Vagina (tissue), 2 donors: Measurements from ENCODE around the gene VPS72.

Experiments
- POLR2AphosphoS5 ChIP-seq, 2 donors: sonication (generic); formaldehyde crosslinking; IDR thresholded peaks; one replicate each; pipeline ENCODE4 v1.9.0; 2017; ENCODE audit warnings: antibody characterized with exemption in 2 of 2, mild to moderate bottlenecking in 2 of 2, low read depth in 1 of 2; ENCODE audit not compliant: insufficient read depth in 1 of 2
- TF ChIP-seq, protein P1 (sequence below), 3 experiments: fragments of 450-650 bp in 2 of 3; fragments of 200-600 bp in 1 of 3; sonication (generic) in 1 of 3; IDR thresholded peaks; one replicate each; pipeline ENCODE4 v1.5.1; 2017 to 2019; ENCODE audit warnings: antibody characterized with exemption in 3 of 3, mild to moderate bottlenecking in 2 of 3, moderate library complexity in 2 of 3

- TF ChIP-seq, protein P1, sequence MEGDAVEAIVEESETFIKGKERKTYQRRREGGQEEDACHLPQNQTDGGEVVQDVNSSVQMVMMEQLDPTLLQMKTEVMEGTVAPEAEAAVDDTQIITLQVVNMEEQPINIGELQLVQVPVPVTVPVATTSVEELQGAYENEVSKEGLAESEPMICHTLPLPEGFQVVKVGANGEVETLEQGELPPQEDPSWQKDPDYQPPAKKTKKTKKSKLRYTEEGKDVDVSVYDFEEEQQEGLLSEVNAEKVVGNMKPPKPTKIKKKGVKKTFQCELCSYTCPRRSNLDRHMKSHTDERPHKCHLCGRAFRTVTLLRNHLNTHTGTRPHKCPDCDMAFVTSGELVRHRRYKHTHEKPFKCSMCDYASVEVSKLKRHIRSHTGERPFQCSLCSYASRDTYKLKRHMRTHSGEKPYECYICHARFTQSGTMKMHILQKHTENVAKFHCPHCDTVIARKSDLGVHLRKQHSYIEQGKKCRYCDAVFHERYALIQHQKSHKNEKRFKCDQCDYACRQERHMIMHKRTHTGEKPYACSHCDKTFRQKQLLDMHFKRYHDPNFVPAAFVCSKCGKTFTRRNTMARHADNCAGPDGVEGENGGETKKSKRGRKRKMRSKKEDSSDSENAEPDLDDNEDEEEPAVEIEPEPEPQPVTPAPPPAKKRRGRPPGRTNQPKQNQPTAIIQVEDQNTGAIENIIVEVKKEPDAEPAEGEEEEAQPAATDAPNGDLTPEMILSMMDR (IDR thresholded peaks at IDR 0.05) = no peak
- TF ChIP-seq POLR2AphosphoS5 (IDR thresholded peaks at IDR 0.05; ENCODE audit: insufficient read depth in 1 of 2, low read depth in 1 of 2) = no peak
Measured at GRCh38 chr1:151175863-151176262, 14.1 kb downstream of the VPS72 start, which contains the start of gene TMOD4.
